Fibroblast of peridontal ligament (primary cell): ENCODE results near the gene SPHK1.

ENCODE experiments used
- DNase-seq: peaks from one replicate; pipeline ENCODE4 v3.0.0-alpha.2; 2010; ENCODE audit errors: extremely low read depth

The SPHK1 gene

GRCh38 chr17:76407509-76407908 lies 23.1 kb downstream of the SPHK1 start:
- no peak for DNase-seq

- DNase-seq: peak; percentile 47
These were observed 23.8 kb downstream of the SPHK1 start for GRCh38 chr17:76408037-76408849.

GRCh38 chr17:76410328-76410965 lies 26.0 kb downstream of the SPHK1 start:
- DNase-seq: no peak

- no peak for DNase-seq
These were observed 26.8 kb downstream of the SPHK1 start for GRCh38 chr17:76411247-76411646.

GRCh38 chr17:76414334-76415295 lies 30.2 kb downstream of the SPHK1 start:
- peak; percentile 72 for DNase-seq

- DNase-seq: no peak
These were observed 31.4 kb downstream of the SPHK1 start for GRCh38 chr17:76415786-76416185.

- no peak for DNase-seq
These were observed 32.0 kb downstream of the SPHK1 start for GRCh38 chr17:76416457-76416856.

GRCh38 chr17:76416899-76417298 lies 32.5 kb downstream of the SPHK1 start:
- no peak for DNase-seq

- DNase-seq: no peak
These were observed 33.2 kb downstream of the SPHK1 start for GRCh38 chr17:76417499-76418143.

GRCh38 chr17:76419576-76420260 lies 35.3 kb downstream of the SPHK1 start:
- DNase-seq: no peak

- no peak for DNase-seq
These were observed 36.1 kb downstream of the SPHK1 start for GRCh38 chr17:76420356-76421043.

- DNase-seq: peak; percentile 18
These were observed 36.6 kb downstream of the SPHK1 start for GRCh38 chr17:76421044-76421407.

GRCh38 chr17:76422406-76422805 lies 38.0 kb downstream of the SPHK1 start:
- no peak for DNase-seq

GRCh38 chr17:76422860-76423259 lies 38.5 kb downstream of the SPHK1 start:
- no peak for DNase-seq

GRCh38 chr17:76426853-76427252 lies 42.4 kb downstream of the SPHK1 start:
- DNase-seq: no peak

- DNase-seq: peak; percentile 83
These were observed 43.3 kb downstream of the SPHK1 start for GRCh38 chr17:76427501-76428231.

- peak; percentile 31 for DNase-seq
These were observed 44.1 kb downstream of the SPHK1 start for GRCh38 chr17:76428511-76428910.

GRCh38 chr17:76431509-76431908 lies 47.1 kb downstream of the SPHK1 start:
- no peak for DNase-seq

- no peak for DNase-seq
These were observed 47.6 kb downstream of the SPHK1 start for GRCh38 chr17:76432004-76432403.
